Measurements from ENCODE around the gene SPATA1.

GRCh38 chr1:84480650-84481049 lies 25.5 kb upstream of the SPATA1 start:
- TF ChIP-seq NKRF (IDR thresholded peaks at IDR 0.05; ENCODE audit: borderline replicate concordance) (no peak), SMAD1 (IDR thresholded peaks at IDR 0.05; ENCODE audit: low read depth, low read length, partially characterized antibody) (no peak)
